HFF-Myc (cell line): ENCODE results near the gene CDH4.

Source experiments
- DNase-seq: peaks from one replicate; pipeline ENCODE4 v3.0.0-alpha.2; 2011; ENCODE audit warnings: low read depth; ENCODE audit errors: extremely low read depth
- H3K4me3 ChIP-seq: replicated peaks from 2 replicates; pipeline ENCODE4 v1.5.1; 2011; ENCODE audit warnings: low read depth, mild to moderate bottlenecking, control low read depth, low read length
- CTCF ChIP-seq: IDR thresholded peaks from 2 replicates; pipeline ENCODE4 v1.5.1; 2012; ENCODE audit warnings: mild to moderate bottlenecking, low read depth, low read length, control low read depth; ENCODE audit errors: missing control alignments

CDH4 gene

GRCh38 chr20:61812121-61812844 lies 560.2 kb downstream of the CDH4 start:
- no peak for TF ChIP-seq CTCF
- no peak overlapping the region for H3K4me3 ChIP-seq
- DNase-seq = no peak

- no peak overlapping the region for H3K4me3 ChIP-seq
- no peak for TF ChIP-seq CTCF
- DNase-seq = no peak
Observed at GRCh38 chr20:61812845-61813485, 560.9 kb downstream of the CDH4 start.

- no peak overlapping the region for H3K4me3 ChIP-seq
- no peak for TF ChIP-seq CTCF
- no peak for DNase-seq
Observed at GRCh38 chr20:61813791-61814190, 561.7 kb downstream of the CDH4 start.

- no peak overlapping the region for H3K4me3 ChIP-seq
- no peak for DNase-seq
- TF ChIP-seq CTCF = no peak
Observed at GRCh38 chr20:61814244-61814643, 562.2 kb downstream of the CDH4 start.

GRCh38 chr20:61814726-61815125 lies 562.7 kb downstream of the CDH4 start:
- no peak for DNase-seq
- H3K4me3 ChIP-seq = no peak overlapping the region
- TF ChIP-seq CTCF = no peak

- TF ChIP-seq CTCF = no peak
- DNase-seq = no peak
- H3K4me3 ChIP-seq = no peak overlapping the region
Observed at GRCh38 chr20:61815176-61815575, 563.1 kb downstream of the CDH4 start.
